NCI-H146 (cell line): Measurements from ENCODE around the gene DAB2.

Experiments
- DNase-seq: peaks from one replicate; lab custom pipeline; 2025; lab: John Stamatoyannopoulos, UW

The DAB2 gene

DNA sequence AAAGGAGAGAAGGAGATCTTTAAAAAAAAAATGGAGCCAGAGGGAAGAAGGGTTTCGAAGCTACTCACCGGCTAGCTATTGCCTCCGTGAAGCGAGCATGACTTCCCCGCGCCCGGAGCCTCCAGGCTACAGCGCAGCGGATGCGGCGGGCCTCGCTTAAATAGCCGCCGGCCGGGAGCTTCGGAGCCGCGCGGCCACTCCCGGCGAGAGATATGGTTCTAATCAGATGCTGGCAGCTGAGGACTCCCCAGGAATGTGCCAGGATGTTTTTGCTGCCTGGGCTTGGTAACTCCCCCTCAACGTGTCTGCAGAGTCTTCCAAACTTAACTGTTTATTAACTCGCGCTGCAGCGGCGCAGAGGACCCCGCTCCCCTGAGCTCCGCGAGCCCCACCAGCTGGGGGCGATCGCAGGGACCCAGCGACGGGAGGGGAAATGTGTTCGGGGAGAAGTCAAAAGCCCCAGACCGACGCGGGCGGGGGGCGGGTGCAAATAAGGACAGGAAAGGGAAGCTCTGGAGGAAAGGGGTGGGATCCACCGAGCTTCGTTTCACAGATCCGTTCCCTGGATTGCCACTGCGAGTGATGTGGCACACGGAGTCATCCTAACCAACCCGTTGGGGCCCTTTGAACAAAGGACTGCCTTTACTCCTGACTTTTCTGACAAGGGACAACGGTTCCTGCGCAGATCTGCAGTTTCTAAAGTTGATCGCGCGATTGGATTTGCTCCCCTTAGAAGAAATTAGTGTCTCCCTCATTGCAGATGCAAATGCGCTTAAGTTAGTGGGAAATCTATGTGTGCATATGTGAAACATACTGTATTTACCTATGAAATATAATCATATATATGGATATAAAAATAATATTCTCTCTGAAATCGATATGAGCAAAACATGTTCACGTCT is at the start of gene DAB2:
Gene DAB2, minus strand, starts transcription at position 245 of the 902 bp plus-strand sequence. CDS start 30,660 bp downstream, outside the sequence.
- peak; percentile 2 for DNase-seq

DNA sequence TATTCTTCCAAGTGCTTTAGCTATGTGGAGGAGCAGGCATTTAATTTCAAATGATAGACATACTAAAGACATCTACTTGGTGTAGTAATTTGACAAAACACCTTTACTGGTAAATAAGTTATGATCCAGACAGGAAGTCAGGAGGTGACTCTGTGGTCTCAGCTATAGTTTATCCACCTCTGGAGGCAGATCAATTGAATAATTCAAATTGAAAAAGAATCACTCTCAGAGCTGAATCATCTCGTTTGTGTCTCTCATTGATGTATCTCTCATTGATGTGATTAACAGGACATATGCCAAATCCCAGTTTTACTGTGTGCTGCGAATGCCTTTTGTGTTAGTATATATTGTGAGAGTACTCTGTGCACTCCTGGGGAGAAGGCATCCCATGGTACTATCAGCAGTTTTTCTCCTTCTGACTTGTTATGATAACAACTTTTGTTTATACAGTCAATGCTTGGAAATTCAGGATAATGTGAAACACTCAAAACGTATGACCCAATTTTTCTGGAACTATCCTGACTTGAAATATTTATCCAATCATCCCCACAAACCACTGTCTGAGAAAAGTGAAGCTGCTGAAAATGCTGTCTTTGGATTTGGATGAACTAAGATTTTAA is 48.5 kb upstream of the DAB2 start:
- DNase-seq = no peak

DNA sequence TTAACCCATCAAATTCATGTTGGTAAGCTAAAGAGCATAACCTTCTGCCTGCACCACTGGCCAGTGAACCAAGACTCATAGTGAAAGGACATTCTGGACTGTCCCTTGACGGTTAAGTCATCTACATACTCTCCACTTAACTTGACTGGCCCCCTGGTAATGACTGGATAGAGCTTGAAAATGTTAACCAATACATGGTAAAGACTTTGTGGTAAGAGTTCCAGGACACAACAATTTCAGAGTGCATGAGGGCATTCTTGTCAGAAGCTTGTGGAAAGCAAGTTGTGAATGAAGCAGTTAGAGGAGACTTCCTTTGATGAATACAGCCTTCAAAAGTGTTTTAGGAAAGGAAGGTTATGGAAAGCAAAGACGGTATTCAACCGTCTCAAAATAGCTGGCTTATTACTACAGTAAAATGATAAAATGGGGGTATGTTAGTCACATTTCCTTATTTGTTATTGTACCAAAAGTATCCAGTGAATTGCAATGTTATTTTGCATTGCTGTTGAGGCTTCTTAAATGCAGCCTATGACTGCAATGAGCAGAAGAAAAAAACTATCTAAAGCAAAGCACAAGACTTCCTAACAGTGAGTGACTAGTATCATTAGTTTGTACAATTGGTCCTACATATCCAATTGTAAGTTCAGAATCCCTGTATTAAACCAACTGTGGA is 47.2 kb upstream of the DAB2 start:
- no peak for DNase-seq

DNA sequence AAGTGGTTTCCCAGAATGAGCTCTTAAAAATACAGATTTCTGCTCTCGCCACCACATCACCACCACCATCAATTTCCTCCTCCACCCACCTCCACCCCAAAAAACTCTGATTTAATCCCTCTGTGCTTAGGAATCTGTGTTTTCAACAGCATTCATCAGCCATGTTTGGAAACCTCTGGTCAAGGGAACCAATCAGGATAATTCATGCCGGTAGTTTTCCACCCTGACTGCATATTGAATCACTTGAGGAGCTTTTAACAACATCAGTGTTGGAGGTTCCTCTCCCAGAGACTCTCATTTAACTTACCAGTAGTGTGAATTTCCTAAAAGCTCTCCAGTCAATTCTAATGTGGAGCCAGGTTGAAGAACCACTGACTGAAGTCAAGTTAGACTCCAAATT is 46.0 kb upstream of the DAB2 start:
- DNase-seq = no peak

DNA sequence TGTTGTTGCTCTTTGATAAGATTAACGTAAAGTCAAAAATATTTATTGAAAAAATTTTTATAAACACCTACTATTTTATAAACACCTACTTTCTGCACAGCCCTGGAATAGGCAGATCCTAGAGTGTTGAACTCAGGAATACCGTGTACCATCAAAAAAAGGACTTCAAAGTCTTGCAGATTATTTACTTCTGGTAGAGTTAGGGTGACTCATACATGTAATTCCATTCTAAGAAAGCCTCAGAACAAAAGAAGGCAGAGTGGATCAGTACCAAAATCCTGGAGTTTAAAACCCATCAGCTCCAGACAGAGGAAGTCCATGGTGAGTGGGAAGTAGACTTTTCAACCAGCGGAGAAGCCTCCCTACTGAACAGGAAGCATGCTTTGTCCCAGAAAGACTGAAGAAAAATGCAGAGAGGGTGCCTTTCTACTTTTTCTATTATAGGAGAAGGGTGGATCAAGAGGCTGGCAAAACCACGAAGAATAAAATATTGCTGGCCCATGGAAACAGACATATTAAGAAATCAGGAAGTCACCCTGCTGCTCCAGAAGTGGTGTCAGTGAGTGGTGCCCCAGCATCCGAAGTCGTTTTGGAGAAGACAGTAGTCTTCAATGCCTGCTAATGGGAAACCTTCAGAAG is 45.1 kb upstream of the DAB2 start:
- DNase-seq = no peak

DNA sequence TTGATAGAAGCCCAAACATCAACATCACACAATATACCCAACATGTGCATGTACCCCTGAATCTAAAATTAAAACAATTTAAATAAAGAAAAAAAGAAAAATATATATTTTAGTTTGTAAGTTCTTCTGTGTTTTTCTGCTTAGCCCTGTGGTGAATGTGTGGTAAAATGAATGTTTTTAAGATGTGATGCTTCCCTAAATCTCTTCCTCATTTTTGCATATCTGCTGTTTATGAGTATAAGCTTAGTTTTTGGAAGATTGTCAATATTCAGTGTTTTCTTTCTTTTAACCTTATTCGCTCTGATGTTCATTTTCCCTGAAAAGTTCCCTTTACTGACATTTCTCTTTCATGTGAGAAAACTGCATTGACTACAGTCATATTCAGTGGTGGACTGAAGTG is 44.4 kb upstream of the DAB2 start:
- DNase-seq = no peak

DNA sequence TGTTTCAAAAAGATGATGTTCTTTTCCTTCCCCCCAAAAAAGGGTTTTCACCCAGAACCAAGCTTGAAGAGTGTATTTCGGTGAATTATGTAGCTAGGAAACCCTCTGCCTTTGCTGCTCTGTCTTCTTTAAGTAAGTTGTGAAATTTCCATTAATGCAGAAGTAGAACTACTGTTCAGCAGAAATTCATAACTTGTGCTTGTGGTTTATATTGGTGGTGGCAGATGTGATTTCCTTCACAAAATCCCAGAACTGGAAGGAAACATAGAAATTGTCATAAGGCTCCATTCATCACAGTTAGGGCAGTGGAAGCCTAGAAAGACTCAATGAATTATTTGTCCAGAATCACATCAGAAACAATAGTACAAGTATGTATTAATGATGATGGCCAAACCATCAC is 42.1 kb upstream of the DAB2 start:
- DNase-seq = no peak

DNA sequence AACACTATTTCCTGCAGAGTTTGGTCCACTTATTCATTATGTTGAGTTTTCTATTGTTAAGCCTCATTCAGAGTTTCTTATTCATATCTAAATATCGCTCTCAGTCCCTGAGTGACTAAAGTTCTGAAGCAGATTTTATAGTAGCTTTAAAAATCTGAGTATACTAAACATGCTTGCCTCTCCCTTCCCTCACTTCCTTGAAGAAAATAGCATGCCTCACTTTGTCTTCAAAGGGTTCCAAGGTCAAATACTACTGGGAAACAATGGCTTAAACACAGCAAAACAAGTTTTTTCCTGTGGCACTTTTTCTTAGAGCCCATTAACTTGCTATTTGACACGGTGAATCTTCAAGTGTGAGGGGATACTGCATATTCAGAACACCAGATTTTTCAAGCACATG is 41.1 kb upstream of the DAB2 start:
- no peak for DNase-seq

DNA sequence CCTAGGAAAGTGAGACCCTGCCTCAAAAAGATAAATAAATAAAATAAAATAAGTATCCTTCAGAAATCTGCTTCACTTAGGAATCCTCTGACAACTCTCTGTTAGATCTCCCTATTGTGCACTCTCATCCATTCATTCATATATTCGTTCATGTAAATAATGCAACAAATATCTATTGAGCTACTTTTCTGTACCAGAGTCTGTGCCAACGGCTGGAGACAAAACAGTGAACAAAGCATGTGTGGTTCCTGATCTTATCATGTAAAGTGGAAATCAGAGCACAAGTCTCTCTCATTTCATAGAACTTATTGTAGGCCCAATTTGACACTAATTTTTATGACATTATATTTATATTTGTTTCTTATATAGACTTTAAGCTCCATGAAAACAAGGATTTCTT is 40.3 kb upstream of the DAB2 start:
- no peak for DNase-seq

DNA sequence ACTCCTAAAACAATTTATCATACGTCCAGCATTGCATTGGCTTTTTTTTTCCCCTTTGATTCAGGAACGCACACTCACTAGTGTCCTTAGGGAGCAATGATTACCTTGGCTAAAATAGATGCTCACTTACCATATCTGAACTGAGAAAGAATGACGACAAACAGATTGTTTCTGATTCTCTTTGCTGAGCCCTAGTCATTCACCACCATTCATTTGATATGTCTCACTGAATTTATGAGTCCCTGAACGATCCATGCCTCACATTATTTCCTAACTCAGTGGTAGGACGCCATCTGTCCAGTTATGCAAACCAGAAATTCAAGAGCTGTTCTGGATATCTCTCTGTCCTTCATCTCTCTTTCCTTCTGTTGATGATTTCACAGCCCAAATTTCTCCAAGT is 39.3 kb upstream of the DAB2 start:
- DNase-seq = no peak

DNA sequence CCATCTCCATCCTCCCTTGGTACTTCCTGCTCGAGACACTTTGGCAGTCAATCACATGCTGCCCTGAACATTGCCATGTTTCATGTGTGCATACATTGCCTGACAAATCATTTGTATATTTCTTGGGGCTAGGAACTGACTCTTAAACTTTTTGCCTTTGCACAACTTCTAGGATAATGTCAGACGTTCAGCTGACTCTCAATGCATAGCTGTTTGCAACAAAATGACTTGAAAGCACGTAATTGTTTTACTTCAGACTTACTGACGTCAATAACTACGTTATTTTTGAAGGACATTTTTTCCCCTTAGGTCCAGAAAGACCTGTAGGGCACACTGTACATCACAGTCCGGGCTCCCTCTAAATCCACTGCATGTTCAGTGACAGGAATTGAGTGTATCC is 37.4 kb upstream of the DAB2 start:
- no peak for DNase-seq

DNA sequence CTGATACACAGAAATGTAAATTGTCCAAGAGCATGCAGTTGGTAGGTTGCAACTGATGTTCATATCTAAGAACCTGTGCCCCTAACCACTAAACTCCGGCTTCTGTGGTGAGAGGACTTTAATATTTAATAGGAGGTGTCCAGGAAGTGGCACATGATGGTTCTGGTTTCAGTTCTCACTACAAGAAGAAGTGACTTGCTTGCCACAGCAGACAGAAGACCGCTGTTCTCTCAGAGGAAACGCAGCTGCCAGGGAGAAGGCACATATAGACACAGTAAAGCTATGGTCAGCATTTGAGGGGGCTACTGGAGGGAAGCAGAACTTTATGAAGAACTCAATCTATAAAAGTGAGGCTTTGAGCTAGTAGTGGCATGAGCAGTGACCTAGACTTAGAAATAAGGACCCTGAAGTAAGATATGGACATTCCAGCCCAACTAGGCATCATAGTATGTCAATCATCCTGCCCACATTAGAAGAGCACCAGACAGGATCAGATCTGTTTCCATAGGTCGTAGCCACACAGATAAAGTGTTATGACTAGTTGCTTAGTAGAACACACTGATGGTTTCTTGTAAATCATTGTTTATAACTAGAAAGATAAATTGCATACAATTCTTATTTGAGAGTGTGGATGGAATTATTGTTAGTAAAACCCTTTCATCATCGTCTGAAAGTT is 36.4 kb upstream of the DAB2 start:
- DNase-seq = no peak

DNA sequence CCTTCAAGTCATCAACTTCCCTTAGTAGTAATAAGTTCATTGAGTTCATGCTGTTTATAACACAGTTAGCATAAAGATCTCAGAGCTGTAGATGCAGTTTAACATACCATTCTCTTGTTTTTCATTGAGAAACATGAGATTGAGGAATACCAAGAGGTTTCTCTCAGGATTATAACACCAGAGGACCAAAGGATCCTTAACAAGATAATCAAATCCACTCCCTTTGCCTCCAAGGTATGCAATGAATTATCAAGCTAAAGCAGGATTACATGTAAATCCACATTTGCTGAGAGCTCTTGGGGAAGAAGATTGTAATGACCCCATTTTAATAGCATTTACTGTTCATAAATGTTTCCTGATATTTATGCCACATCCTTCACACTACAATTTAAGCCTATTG is 35.1 kb upstream of the DAB2 start:
- no peak for DNase-seq

DNA sequence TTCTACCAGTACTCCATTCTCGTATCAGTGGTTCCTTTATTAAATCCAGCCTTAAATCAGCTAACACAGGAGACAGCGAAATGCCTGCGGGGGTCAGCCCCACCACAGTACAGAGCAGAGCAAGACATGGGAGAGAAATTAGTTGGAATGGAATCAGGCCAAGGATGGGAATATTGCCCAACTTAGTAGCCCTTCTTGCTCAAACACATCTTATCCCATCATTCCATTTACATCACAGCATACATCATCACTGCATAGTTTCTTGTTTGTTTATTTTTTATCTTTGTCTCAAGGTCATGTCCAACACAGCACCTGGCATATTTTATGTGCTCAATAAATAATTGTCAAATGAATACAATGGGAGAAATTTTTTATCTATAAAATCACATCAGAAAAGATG is 34.3 kb upstream of the DAB2 start:
- no peak for DNase-seq

DNA sequence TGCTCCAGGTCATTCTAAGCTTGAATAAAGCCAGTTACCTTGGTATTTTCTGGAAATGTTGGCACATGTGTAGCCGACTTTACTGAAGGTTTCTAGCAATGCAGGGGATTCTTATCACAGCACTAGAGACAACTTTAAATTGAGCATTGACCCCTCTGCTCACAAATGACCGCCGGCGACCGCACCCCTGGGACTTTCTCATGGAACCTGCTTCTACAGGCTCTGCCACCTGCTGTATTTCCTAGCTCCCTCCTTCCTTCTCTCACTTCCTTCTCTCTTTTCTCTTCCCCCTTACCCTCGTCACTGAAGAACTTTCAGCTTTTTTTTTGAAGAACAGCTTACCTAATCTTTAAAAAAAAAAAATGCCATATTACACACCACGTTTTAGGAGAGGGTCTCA is 30.9 kb upstream of the DAB2 start:
- no peak for DNase-seq

DNA sequence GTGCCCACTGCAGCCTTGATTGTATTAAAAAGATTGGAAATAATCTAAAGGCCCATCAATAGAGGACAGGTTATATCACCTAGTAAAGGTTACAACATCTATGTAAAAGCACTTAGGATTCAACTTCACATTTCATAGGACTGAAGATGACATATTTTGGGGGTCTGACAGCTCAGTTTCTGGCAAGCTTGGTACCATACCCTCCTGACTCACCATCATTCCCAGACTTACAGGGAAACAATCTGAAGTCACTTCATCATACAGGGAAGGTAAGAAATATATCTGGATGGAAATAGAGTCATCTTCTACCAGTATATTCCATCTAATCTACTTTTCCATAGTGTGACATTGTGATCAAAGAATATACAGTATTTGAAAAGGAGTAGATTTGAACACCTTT is 28.8 kb upstream of the DAB2 start:
- DNase-seq = no peak

DNA sequence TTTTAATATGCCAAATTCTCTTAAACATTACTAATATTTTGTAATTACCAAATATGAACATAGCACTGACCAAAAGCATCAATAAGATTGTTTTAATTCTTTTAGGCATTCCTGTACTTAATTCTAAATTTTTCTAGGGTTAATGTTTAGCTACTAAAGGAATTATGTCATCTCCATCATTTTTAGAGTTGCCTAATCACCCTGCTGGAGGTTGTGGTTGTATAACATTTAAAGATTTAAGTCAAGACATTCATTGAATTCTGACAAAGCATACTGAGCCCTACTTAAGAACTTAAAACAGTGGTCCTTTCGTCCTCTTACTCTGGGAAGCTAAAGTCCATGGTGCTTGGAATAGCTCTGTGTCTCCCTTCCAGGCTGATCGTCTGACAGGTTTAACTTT is 28.1 kb upstream of the DAB2 start:
- DNase-seq = no peak

DNA sequence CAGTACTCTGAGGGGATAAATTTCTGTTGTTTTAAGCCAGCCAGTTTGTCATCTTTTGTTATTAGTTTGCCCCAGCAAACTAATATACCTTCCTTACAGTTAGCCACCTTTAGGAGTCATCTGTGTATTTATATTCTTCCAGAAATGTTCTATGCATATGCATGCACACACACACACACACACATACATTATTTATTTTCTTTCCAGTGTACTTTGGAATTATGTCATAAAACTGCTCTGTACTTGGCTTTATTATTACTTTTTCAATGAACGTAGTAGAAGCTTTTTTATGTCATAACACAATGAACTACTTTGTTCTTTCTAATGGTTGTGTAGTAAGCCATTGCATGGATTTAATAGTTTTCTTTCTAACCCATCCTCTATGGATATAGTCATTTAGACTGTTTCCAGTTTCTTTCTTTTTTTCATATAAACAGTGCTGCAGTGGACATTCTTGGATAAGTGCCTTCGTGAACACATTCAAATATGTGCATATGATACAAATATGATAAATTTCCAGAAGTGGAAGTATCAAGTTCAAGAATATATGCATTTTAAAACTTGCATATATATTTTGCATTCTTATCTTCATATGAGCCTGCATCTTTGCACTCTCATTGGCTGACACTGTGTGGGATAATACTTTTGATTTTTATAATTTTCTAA is 26.6 kb upstream of the DAB2 start:
- DNase-seq = no peak

DNA sequence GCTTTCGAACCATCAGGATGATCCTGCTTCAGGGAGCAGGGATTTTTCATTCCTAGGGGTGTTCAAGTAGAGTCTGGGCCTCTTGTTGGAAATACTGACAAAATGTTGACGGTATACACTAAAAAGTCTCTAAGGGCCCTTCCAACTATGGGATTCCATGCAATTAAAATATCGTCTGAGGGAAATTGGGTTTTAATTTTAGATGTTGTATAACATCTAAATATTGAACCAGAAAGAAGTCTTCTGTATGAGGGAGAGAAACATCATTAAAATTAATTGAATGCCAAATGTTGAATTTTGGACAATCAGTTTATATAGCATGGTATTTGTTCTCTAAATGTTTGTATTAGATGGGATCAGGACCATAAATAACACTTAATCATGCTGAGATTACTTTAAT is 25.7 kb upstream of the DAB2 start:
- no peak for DNase-seq

DNA sequence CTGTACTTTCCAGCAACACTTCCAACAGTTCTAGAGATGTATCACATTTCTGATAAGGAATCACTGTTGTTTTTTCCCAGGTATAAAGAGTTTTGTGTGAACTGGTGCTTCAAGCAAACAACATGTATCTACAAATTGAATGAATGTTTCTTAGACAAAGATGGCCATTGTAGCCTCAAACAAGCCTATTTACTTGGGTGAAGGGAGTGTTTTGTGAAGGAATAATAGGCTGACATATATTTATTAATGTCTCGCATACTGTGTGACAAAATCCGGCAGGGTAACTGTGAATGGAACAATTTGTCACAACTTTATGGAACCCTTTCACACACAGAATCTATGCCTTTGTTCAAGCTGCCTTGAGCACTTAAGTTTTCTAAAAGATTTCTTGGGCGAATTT is 24.8 kb upstream of the DAB2 start:
- no peak for DNase-seq

DNA sequence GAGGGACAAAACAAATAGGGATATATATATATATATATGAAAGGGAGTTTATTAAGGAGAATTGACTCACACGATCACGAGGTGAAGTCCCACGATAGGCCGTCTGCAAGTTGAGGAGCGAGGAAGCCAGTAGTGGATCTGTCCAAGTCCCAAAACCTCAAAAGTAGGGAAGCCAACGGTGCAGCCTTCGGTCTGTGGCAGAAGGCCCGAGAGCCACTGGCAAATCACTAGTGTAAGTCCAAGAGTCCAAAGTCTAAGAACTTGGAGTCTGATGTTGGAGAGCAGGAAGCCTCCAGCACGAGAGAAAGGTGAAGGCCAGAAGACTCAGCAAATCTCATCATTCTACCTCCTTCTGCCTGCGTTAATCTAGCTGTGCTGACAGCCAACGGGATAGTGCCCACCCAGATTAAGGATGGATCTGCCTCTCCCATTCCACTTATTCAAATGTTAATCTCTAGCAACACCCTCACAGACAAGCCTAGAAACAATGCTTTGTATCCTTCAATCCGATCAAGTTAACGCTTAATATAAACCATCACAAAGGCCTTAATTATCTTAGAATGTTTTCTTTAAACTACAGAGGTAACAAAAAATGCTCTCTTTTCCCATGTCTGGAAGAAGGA is 23.8 kb upstream of the DAB2 start:
- no peak for DNase-seq
